CD4-positive, alpha-beta memory T cell (primary cell): ENCODE results near the gene MUCL1. TPM values are rescaled to one million over a fixed set of nuclear protein-coding genes. Genes with fewer than 3 reads are reported as not detected.

Experiments used
- CTCF ChIA-PET: fragments of 350-600 bp; sonication (Branson Sonifier 250); formaldehyde crosslinking; loops from one replicate; lab custom pipeline; 2021; ENCODE audit warnings: inconsistent platforms; ENCODE audit not compliant: partially characterized antibody; lab: Charles Lee
- POLR2A ChIA-PET: fragments of 350-600 bp; sonication (Branson Sonifier 250); formaldehyde crosslinking; loops from one replicate; lab custom pipeline; 2021; ENCODE audit not compliant: partially characterized antibody; lab: Charles Lee
- DNase-seq, 5 donors: peaks; one replicate each; pipeline versions ENCODE4 v3.0.0 to v3.0.0-alpha.2; 2020 to 2022; ENCODE audit warnings: mixed read lengths in 1 of 5
- H3K27ac ChIP-seq: one replicate; pipeline ENCODE4 v1.7.0; 2013; ENCODE audit warnings: low read depth, low read length
- H3K27me3 ChIP-seq: 2 replicates; pipeline ENCODE4 v1.7.0; 2013; ENCODE audit warnings: mild to moderate bottlenecking, low read length, moderate library complexity; ENCODE audit not compliant: insufficient read depth
- H3K36me3 ChIP-seq: 2 replicates; pipeline ENCODE4 v1.7.0; 2013; ENCODE audit warnings: mild to moderate bottlenecking, low read length, moderate library complexity; ENCODE audit not compliant: insufficient read depth
- H3K4me1 ChIP-seq: 2 replicates; pipeline ENCODE4 v1.7.0; 2013; ENCODE audit warnings: mild to moderate bottlenecking, low read length, moderate library complexity; ENCODE audit not compliant: insufficient read depth
- H3K4me3 ChIP-seq, 2 donors: one replicate each; pipeline ENCODE4 v1.7.0; 2013; ENCODE audit warnings: low read length in 2 of 2, mild to moderate bottlenecking in 1 of 2
- H3K9me3 ChIP-seq, 2 donors: one replicate each; pipeline ENCODE4 v1.7.0; 2013; ENCODE audit warnings: low read length in 2 of 2, control low read depth in 1 of 2; ENCODE audit not compliant: control insufficient read depth in 1 of 2
- H3K27ac Mint-ChIP-seq, 7 donors: one replicate each; pipeline ENCODE4 v1.8.0; 2020 to 2021; ENCODE audit warnings: mixed read lengths in 7 of 7, mild to moderate bottlenecking in 6 of 7, inconsistent platforms in 3 of 7, moderate library complexity in 3 of 7
- H3K27me3 Mint-ChIP-seq, 2 donors: one replicate each; pipeline ENCODE4 v1.8.0; 2020 to 2021; ENCODE audit warnings: mixed read lengths in 2 of 2
- H3K36me3 Mint-ChIP-seq, 2 donors: one replicate each; pipeline ENCODE4 v1.8.0; 2020 to 2021; ENCODE audit warnings: mixed read lengths in 2 of 2, inconsistent platforms in 1 of 2, mild to moderate bottlenecking in 1 of 2
- H3K4me1 Mint-ChIP-seq, 4 donors: one replicate each; pipeline ENCODE4 v1.8.0; 2020 to 2021; ENCODE audit warnings: mixed read lengths in 4 of 4, mild to moderate bottlenecking in 1 of 4
- H3K4me3 Mint-ChIP-seq, 8 donors: one replicate each; pipeline ENCODE4 v1.8.0; 2020 to 2021; ENCODE audit warnings: mixed read lengths in 8 of 8, mild to moderate bottlenecking in 7 of 8, moderate library complexity in 6 of 8, inconsistent platforms in 3 of 8
- H3K9me3 Mint-ChIP-seq, 8 donors: one replicate each; pipeline ENCODE4 v1.8.0; 2020 to 2021; ENCODE audit warnings: mixed read lengths in 8 of 8, mild to moderate bottlenecking in 5 of 8, inconsistent platforms in 3 of 8, moderate library complexity in 1 of 8
- intact Hi-C: fragments of 100-400 bp; cut with micrococcal nuclease; formaldehyde crosslinking; loops from one replicate; pipeline ENCODE4 v1.15.1; 2023
- polyA plus RNA-seq, 2 donors: library from polyadenylated mRNA; unstranded; fragments of 300-500 nt; fragmentation: Illumina TruSeq; gene quantifications; one replicate each; pipeline ENCODE4 v1.2.3, GENCODE V29; 2021
- total RNA-seq, 2 experiments: library from RNA; stranded (reverse); gene quantifications; one replicate each; pipeline ENCODE4 v1.2.3, GENCODE V29; 2021

MUCL1 gene
- total and polyA plus RNA-seq, 4 experiments from 2014 or later: not detected

DNA sequence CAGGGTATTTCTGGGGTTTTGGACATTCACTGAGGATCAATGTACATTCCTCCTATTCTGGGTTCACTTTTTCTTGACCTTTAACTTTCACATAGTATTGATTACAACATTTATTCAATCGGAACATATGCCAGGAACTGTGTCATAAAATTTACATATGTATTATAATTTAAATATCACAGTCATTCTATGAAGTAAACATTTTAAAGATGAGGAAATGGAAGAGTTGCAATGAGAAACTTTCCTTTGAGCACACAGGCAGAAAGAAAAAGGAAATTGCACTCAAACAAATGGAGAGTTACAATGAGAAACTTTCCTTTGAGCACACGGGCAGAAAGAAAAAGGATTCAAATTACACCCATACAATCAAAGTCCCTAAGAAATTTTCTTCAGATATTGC is 3.1 kb downstream of the MUCL1 start:
- Mint-ChIP-seq H3K4me3 (no peak overlapping the region), H3K9me3 (peaks cover 0 to 3% (median 0%) of the 10 kb centered on the region in 8 donors), H3K27ac (no peak overlapping the region), H3K27me3 (peaks cover 4% of the 10 kb centered on the region in 2 donors), H3K4me1 (no peaks in the 10 kb centered on the region), H3K36me3 (no peaks in the 10 kb centered on the region)
- no peaks in the 10 kb centered on the region for H3K27me3 ChIP-seq
- ChIA-PET CTCF (interaction anchor here (1.0 to 5.0 kb wide), 6 partner anchors 9 to 215 kb away, joined by 3 to 87 read pairs (median 6); no protein-coding TSS in a partner anchor), POLR2A (no interaction called here)
- H3K9me3 ChIP-seq: no peaks in the 10 kb centered on the region
- intact Hi-C loops: no loop called here
- DNase-seq: no peak
- H3K27ac ChIP-seq: no peak overlapping the region
- no peaks in the 10 kb centered on the region for H3K36me3 ChIP-seq
- H3K4me3 ChIP-seq: no peak overlapping the region
- no peaks in the 10 kb centered on the region for H3K4me1 ChIP-seq

DNA sequence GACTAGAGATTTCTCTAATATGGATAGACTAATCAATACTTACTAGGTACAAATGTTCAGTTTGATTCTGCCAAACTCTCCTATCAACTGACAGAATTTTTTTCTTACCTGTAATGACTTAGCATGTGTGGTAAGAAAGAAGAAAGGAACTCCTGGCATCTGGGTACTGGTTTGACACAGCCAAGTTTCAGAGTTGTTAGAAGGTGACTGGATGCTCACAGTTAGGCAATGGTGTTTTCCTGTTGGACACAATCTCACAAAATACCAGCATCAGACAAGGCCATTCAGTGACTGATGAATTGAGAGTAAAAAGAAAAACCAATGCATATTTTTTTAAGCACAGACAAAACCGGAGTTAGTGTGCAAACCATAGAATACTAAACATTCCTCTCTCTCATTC is 4.2 kb downstream of the MUCL1 start:
- Histone ChIP-seq H3K4me1 (no peaks in the 10 kb centered on the region), H3K27me3 (no peaks in the 10 kb centered on the region), H3K27ac (no peak overlapping the region), H3K9me3 (no peaks in the 10 kb centered on the region), H3K4me3 (no peak overlapping the region), H3K36me3 (no peaks in the 10 kb centered on the region)
- Mint-ChIP-seq H3K4me3 (no peak overlapping the region), H3K4me1 (no peaks in the 10 kb centered on the region), H3K27me3 (peaks cover 4 to 6% of the 10 kb centered on the region in 2 donors), H3K27ac (no peak overlapping the region), H3K36me3 (no peaks in the 10 kb centered on the region), H3K9me3 (peaks cover 0 to 3% (median 0%) of the 10 kb centered on the region in 8 donors)
- DNase-seq: no peak
- ChIA-PET CTCF (interaction anchor here (2.0 to 3.0 kb wide), 2 partner anchors 76 to 213 kb away, joined by 5 to 13 read pairs; no protein-coding TSS in a partner anchor), POLR2A (no interaction called here)
- intact Hi-C loops: no loop called here

DNA sequence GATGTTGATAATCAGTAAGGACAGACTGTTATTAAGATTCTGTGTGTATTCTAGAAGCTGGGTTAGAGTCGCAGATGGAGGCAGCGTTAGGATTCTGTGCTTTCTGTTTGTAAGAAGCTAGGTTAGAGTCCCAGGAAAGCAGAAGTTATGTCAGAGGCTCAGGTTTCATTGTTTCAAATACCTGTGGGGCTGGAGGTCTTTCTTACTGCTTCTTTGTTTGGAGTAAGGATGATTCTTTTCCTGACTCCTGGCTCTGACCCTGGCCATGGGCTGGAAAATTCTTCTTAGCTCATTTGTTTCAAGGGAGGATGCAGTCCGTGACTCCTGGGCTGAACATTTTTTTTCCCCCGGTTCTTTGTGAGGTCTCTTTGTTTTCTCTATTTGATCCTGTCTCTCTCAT is 5.2 kb downstream of the MUCL1 start:
- Mint-ChIP-seq H3K27me3 (peaks cover 4 to 10% of the 10 kb centered on the region in 2 donors), H3K27ac (no peak overlapping the region), H3K9me3 (peaks cover 0 to 3% (median 0%) of the 10 kb centered on the region in 8 donors), H3K4me1 (no peaks in the 10 kb centered on the region), H3K36me3 (no peaks in the 10 kb centered on the region), H3K4me3 (no peak overlapping the region)
- DNase-seq: no peak
- ChIA-PET CTCF (interaction anchor here (2.0 to 3.0 kb wide), 2 partner anchors 75 to 212 kb away, joined by 5 to 13 read pairs; no protein-coding TSS in a partner anchor), POLR2A (no interaction called here)
- no peak overlapping the region for H3K27ac ChIP-seq
- H3K9me3 ChIP-seq: no peaks in the 10 kb centered on the region
- no peaks in the 10 kb centered on the region for H3K4me1 ChIP-seq
- no peaks in the 10 kb centered on the region for H3K36me3 ChIP-seq
- intact Hi-C loops: no loop called here
- no peak overlapping the region for H3K4me3 ChIP-seq
- no peaks in the 10 kb centered on the region for H3K27me3 ChIP-seq

DNA sequence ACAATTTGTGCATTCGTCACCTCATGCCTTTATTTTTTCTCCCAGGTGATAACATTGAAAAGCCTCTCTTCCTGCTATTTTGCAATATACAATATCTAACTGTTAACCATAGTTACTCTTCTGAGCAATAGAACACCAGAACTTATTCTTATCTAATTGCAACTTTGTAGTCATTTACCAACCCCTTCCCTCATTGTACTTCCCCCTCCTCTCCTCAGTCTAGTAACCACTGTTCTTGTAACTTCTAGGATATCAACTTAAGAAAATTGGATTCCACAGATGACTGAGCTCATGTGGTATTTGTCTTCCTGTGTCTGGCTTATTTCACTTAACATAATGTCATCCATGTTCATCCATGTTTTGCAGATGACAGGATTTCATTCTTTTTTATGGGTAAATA is 7.6 kb downstream of the MUCL1 start:
- ChIA-PET CTCF (interaction anchor here (1.1 to 3.3 kb wide), 2 partner anchors 159 to 210 kb away, joined by 3 to 13 read pairs; no protein-coding TSS in a partner anchor), POLR2A (no interaction called here)
- Histone ChIP-seq H3K4me3 (no peak overlapping the region), H3K27ac (no peak overlapping the region), H3K27me3 (no peaks in the 10 kb centered on the region), H3K9me3 (no peaks in the 10 kb centered on the region), H3K4me1 (no peaks in the 10 kb centered on the region), H3K36me3 (no peaks in the 10 kb centered on the region)
- no peaks in the 10 kb centered on the region for H3K4me1 Mint-ChIP-seq
- no peaks in the 10 kb centered on the region for H3K36me3 Mint-ChIP-seq
- peaks cover 0 to 3% (median 0%) of the 10 kb centered on the region in 8 donors for H3K9me3 Mint-ChIP-seq
- H3K27me3 Mint-ChIP-seq: peaks cover 4 to 14% of the 10 kb centered on the region in 2 donors
- intact Hi-C loops: no loop called here
- no peak for DNase-seq
- H3K4me3 Mint-ChIP-seq: no peak overlapping the region
- no peak overlapping the region for H3K27ac Mint-ChIP-seq

DNA sequence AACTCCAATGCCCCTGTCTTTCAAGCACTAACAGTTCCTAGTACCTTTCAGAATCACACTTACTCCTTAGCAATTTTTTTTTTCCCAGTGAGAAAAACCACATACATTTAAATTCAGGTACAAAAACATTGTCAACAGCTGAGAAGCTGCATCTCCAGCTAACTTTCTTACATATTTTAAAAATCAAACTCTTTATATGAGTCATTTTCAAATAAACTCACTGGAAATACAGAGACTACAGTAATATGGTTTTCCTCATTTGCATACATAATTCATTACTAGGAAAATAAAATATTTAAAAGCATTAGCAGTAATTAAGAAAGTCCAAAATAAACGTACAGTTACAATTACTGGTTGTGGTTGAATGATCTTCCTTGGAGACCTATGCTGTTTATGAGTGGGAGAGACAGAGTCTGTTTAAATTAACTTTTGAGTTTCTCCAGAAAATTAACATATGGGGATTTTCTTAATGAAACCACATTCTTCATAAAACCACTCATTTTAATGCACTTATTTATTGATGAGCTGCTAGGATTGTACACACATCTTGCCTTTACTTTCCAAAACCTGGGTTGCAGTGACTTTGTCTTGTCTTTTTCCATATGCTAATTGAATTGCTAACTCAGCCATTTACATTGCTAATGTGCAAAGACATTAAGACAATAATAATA is 9.8 kb downstream of the MUCL1 start:
- Histone ChIP-seq H3K36me3 (no peaks in the 10 kb centered on the region), H3K9me3 (no peaks in the 10 kb centered on the region), H3K27ac (no peak overlapping the region), H3K4me3 (no peak overlapping the region), H3K27me3 (no peaks in the 10 kb centered on the region), H3K4me1 (no peaks in the 10 kb centered on the region)
- ChIA-PET CTCF (interaction anchor here (1.1 to 1.8 kb wide), 2 partner anchors 94 to 129 kb away, joined by 3 to 4 read pairs; no protein-coding TSS in a partner anchor), POLR2A (no interaction called here)
- intact Hi-C loops: no loop called here
- Mint-ChIP-seq H3K36me3 (no peaks in the 10 kb centered on the region), H3K4me1 (no peaks in the 10 kb centered on the region), H3K9me3 (peaks cover 0 to 3% (median 0%) of the 10 kb centered on the region in 8 donors), H3K27me3 (peaks cover 7 to 21% of the 10 kb centered on the region in 2 donors), H3K4me3 (no peak overlapping the region), H3K27ac (no peak overlapping the region)
- no peak for DNase-seq

DNA sequence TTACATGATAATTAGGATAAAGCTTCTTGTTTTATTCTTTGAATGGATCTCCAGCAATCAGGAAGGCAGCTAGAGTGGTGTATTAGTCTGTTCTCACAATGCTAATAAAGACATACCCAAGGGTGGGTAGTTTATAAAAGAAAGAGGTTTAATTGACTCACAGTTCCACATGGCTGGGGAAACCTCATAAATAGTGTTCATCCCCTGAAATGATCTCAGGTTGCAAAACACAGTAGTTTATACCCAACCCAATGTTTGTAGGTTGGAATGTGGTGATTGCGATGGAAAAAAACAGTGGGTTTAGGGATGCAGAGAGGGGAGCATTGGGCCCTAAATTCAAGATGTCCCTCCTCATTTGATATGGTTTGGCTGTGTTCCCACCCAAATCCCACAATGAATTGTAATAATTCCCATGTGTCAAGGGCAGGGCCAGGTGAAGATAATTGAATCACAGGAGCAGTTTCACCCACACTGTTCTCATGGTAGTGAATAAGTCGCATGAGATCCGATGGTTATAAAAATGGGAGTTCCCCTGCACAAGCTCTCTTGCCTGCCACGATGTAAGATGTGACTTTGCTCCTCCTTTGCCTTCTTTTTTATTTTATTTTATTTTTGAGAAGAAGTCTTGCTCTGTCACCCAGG is 11.5 kb downstream of the MUCL1 start:
- H3K4me3 Mint-ChIP-seq: no peak overlapping the region
- H3K9me3 Mint-ChIP-seq: peaks cover 0 to 3% (median 0%) of the 10 kb centered on the region in 8 donors
- no peaks in the 10 kb centered on the region for H3K36me3 Mint-ChIP-seq
- ChIA-PET POLR2A (interaction anchor here (0.5 kb wide), 1 partner anchor 13 kb away, joined by 4 read pairs; no protein-coding TSS in a partner anchor), CTCF (interaction anchor here (1.8 kb wide), 1 partner anchor 127 kb away, joined by 4 read pairs; no protein-coding TSS in a partner anchor)
- peaks cover 3 to 22% of the 10 kb centered on the region in 2 donors for H3K27me3 Mint-ChIP-seq
- H3K4me1 ChIP-seq: no peaks in the 10 kb centered on the region
- no peak overlapping the region for H3K27ac Mint-ChIP-seq
- no peak overlapping the region for H3K4me3 ChIP-seq
- H3K9me3 ChIP-seq: no peaks in the 10 kb centered on the region
- no peaks in the 10 kb centered on the region for H3K36me3 ChIP-seq
- no peak for DNase-seq
- no peaks in the 10 kb centered on the region for H3K4me1 Mint-ChIP-seq
- H3K27me3 ChIP-seq: no peaks in the 10 kb centered on the region
- intact Hi-C loops: no loop called here
- no peak overlapping the region for H3K27ac ChIP-seq

DNA sequence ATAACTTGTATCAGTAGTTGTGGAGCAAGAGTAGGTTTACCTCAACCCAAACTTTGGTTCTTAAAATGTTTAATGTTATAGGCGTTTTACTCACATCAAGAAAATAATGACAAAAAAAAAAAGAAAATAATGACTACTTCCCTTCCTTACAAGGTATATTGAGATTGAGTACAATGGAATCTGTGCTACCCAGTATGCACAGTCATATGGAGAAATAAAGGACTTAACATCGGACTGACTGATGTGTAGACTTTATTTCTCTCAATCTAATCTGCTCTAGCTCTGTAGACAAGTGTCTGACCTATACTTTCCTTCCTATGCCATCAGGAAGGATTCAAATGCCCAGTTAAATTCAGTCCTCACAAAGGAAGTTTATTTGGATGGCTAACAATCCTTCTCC is 14.4 kb downstream of the MUCL1 start:
- no peak overlapping the region for H3K4me3 Mint-ChIP-seq

More for the DNA sequence above, 14.4 kb downstream of the MUCL1 start:
- Histone ChIP-seq H3K4me3 (no peak overlapping the region), H3K9me3 (no peaks in the 10 kb centered on the region), H3K27ac (no peak overlapping the region), H3K27me3 (no peaks in the 10 kb centered on the region), H3K36me3 (no peaks in the 10 kb centered on the region), H3K4me1 (no peaks in the 10 kb centered on the region)
- Mint-ChIP-seq H3K9me3 (no peaks in the 10 kb centered on the region), H3K4me1 (no peaks in the 10 kb centered on the region), H3K36me3 (no peaks in the 10 kb centered on the region), H3K27ac (peak overlapping the region in 1 of 7 donors; percentile 10), H3K27me3 (peaks cover 5 to 16% of the 10 kb centered on the region in 2 donors)
- POLR2A ChIA-PET: no interaction called here
- intact Hi-C loops: no loop called here
- CTCF ChIA-PET: no interaction called here
- DNase-seq: no peak
